Nephron progenitor cell (in vitro differentiated cells): ENCODE data around the gene POLR2L.

Experiments
- DNase-seq: peaks from one replicate; pipeline ENCODE4 v3.0.0; 2021
- H3K27ac Mint-ChIP-seq: 2 replicates; pipeline ENCODE4 v1.8.0; 2021; ENCODE audit warnings: mild to moderate bottlenecking, moderate library complexity, mixed read lengths
- H3K27me3 Mint-ChIP-seq: 2 replicates; pipeline ENCODE4 v1.8.0; 2021; ENCODE audit warnings: mild to moderate bottlenecking, low read depth, mixed read lengths; ENCODE audit not compliant: poor library complexity
- H3K36me3 Mint-ChIP-seq: 2 replicates; pipeline ENCODE4 v1.8.0; 2021; ENCODE audit warnings: low read depth, mixed read lengths
- H3K4me1 Mint-ChIP-seq: 2 replicates; pipeline ENCODE4 v1.8.0; 2021; ENCODE audit warnings: mixed read lengths
- H3K4me3 Mint-ChIP-seq: 2 replicates; pipeline ENCODE4 v1.8.0; 2021; ENCODE audit warnings: mild to moderate bottlenecking, moderate library complexity, mixed read lengths
- H3K9me3 Mint-ChIP-seq: 2 replicates; pipeline ENCODE4 v1.8.0; 2021; ENCODE audit warnings: mild to moderate bottlenecking, moderate library complexity, mixed read lengths
- TF ChIP-seq, protein P1 (sequence below): fragments of 200-600 bp; sonication (generic); IDR thresholded peaks from 2 replicates; pipeline ENCODE4 v1.5.0; 2021; ENCODE audit warnings: antibody characterized with exemption

The POLR2L gene

DNA sequence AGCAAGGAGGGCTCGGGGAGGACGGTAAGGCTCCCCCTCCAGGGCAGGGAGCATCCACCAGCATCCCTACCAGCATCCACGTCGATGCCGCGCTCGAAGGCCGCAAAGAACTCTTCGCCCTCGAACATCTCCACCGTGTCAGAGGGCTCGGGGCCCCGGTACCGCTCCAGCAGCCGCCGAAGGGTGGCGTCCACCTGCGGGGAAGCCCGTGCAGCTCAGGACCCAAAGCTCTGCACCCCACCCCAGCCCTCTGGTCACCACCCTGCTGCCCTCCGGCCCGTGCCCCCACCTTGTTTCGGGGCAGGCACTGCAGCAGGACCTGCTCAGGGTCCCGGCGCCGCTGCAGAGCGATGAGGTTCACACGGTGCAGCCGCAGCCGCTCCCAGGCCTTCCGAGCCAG lies 41.9 kb downstream of the POLR2L start:
- Mint-ChIP-seq H3K9me3 (no peaks in the 10 kb centered on the region), H3K4me1 (peaks cover 16% of the 10 kb centered on the region), H3K36me3 (no peaks in the 10 kb centered on the region), H3K27ac (no peak overlapping the region), H3K4me3 (no peak overlapping the region), H3K27me3 (no peaks in the 10 kb centered on the region)
- TF ChIP-seq, protein P1, sequence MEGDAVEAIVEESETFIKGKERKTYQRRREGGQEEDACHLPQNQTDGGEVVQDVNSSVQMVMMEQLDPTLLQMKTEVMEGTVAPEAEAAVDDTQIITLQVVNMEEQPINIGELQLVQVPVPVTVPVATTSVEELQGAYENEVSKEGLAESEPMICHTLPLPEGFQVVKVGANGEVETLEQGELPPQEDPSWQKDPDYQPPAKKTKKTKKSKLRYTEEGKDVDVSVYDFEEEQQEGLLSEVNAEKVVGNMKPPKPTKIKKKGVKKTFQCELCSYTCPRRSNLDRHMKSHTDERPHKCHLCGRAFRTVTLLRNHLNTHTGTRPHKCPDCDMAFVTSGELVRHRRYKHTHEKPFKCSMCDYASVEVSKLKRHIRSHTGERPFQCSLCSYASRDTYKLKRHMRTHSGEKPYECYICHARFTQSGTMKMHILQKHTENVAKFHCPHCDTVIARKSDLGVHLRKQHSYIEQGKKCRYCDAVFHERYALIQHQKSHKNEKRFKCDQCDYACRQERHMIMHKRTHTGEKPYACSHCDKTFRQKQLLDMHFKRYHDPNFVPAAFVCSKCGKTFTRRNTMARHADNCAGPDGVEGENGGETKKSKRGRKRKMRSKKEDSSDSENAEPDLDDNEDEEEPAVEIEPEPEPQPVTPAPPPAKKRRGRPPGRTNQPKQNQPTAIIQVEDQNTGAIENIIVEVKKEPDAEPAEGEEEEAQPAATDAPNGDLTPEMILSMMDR = no peak
- DNase-seq = no peak

DNA sequence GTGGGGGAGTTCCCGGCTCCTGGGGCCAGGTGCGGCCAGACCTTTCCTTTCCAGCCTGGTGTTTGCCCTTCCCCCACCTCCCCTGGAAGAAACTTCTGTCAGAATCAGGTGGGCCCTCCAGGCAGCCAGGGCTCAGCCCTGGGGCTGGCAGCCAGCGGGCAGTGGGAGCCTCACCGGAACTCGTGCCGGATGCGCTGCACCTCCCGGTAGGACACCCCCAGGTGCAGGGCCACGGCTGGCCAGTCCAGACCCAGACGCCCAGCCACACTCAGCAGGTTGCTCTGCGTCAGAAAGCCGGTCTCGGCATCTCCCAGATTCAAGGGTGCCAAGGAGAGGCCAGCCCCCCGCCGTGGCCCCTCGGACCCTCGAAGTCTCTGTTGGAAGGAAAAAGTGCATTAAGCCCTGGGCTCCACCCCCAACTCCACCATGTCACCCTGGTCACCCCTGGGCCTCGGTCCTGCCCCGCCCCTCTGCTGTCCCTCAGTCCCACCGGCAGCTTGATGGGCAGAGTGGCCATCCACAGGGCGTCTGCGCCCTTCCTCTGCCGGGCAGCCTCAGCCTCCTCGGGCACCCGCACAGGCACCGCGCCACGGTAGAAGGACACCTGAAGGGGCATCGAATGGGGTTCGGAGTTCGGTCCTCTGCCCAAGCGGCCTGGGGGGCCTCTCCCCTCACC lies 42.5 kb downstream of the POLR2L start:
- no peak for DNase-seq
- no peak overlapping the region for H3K27ac Mint-ChIP-seq
- no peaks in the 10 kb centered on the region for H3K36me3 Mint-ChIP-seq
- H3K27me3 Mint-ChIP-seq = no peaks in the 10 kb centered on the region
- H3K4me3 Mint-ChIP-seq = no peak overlapping the region
- no peaks in the 10 kb centered on the region for H3K9me3 Mint-ChIP-seq
- H3K4me1 Mint-ChIP-seq = peaks cover 16% of the 10 kb centered on the region
- TF ChIP-seq, protein P1 = no peak

DNA sequence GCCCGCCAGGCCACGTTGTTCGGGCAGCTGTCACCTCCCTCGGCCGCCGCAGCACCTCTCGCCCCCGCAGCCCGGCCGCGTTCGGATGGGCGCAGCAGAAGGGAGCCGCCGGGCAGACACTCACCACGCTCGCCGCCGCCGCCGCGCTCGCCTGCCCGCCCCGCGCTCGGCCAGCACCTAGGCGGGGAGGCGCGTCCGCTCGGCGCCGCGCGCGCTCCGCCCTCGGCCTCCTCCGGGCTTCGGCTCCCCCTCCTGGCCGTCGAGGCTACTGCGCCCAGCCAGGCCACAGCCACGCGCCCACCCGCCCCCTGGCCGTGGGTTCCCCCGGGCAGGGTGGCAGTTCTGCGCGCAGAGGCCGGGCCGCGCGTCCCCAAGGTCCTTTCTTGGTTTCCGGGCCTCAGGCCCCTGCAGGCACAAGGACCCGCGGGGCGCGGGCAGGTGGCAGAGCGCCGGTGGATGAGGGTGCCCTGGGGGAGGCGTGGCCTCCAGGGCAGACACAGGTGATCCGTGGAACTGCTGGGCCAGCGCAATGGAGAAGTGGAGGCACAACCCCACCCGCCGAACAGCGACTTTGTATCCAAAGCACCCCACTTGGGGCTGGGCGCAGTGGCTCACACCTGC lies 44.1 kb downstream of the POLR2L start, which contains the start of gene SLC25A22:
SLC25A22 (minus strand) TSS at position 189 of the 621 bp plus-strand sequence. CDS start 3,275 bp downstream, outside the sequence.
- no peaks in the 10 kb centered on the region for H3K36me3 Mint-ChIP-seq
- H3K4me3 Mint-ChIP-seq = peak within 1 kb of the TSS; percentile 86
- H3K9me3 Mint-ChIP-seq = no peaks in the 10 kb centered on the region
- peak within 1 kb of the TSS; percentile 71 for H3K27ac Mint-ChIP-seq
- peaks cover 16% of the 10 kb centered on the region for H3K4me1 Mint-ChIP-seq
- TF ChIP-seq, protein P1 = peak; percentile 60
- no peaks in the 10 kb centered on the region for H3K27me3 Mint-ChIP-seq
- peak; percentile 94 for DNase-seq

DNA sequence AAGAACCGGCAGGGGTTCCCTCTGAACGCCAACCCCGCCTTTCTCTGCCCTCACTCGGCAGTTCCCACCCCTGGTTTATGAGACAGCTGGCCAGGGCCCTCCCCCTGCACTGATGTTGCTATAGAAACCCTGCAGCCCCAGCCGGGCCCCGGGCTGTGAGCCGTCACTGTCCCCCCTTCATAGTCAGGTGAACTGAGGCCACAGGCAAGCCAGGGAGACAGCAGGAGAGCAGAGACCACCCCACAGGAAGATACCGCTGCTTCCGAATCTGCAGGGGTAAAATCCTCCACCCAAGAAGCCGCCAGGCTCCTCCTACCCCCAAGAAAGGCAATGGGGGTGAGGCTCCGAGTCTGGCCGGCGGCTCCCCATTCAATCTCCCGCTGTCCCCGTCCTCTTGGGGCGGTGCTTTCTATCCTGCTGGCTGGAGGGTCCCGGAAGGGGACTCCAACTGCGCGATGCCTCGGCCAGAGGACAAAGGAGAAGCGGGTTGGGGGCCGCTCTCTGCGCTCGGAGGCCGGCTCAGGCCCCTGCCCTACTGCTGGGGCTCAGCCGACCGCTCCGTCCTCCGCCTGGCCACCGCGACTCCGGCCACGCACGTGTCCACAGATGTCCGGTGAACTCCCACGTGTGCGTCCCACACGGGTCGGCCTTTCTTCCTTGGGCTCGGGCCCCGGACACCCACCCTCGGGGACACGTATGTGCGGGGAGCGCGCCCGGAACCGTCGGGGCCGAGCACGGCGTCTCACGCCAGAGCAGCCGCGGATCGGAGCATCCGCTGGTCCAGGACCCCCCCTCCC lies 44.8 kb downstream of the POLR2L start:
- Mint-ChIP-seq H3K27ac (peak overlapping the region; percentile 71), H3K27me3 (no peaks in the 10 kb centered on the region), H3K4me1 (peaks cover 16% of the 10 kb centered on the region), H3K9me3 (no peaks in the 10 kb centered on the region), H3K4me3 (peak overlapping the region; percentile 86), H3K36me3 (no peaks in the 10 kb centered on the region)
- TF ChIP-seq, protein P1 = no peak
- peak; percentile 75 for DNase-seq

DNA sequence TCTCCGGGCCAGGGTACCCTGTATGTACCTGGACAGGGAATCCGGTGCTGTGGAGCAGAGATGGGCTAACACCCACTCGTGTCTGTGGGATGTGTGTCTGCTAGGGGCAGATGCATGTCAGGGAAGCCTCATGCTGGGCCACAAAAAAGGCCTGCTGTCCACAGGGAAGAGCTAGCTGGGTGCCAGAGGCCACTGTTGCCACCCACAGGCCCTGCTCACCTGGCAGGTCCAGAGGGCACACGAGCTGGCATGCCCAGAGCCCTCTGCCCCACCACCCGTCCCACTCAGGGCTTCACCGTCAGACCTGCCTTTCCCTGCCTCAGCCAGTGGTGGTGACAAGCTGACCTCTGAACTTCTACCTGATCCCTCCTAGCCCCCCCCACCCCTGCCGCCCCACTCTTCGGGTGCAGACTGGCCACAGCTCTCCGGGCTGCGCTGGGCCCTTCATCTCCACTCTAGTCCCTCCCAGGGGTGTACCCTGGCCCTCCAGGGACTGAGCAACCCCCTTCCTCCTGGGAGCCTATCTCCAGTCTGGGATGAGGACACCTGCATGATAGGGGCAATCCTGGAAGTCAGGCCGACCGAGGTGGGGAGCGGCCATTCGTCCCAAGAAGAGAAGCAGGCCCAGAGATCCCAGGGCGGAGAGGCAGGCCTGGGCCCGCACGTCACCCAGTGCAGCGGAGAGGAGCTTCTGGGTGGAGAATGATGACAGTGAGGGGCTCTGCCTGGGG lies 45.6 kb downstream of the POLR2L start:
- Mint-ChIP-seq H3K36me3 (no peaks in the 10 kb centered on the region), H3K27me3 (no peaks in the 10 kb centered on the region), H3K4me1 (peaks cover 16% of the 10 kb centered on the region), H3K4me3 (peak overlapping the region; percentile 86), H3K27ac (no peak overlapping the region), H3K9me3 (no peaks in the 10 kb centered on the region)
- DNase-seq = no peak
- TF ChIP-seq, protein P1 = no peak
